NCI-H510A (cell line): ENCODE measurements around the gene CNTROB.
A peak's percentile ranks its signal among the peaks of the same experiment; 100 is the strongest.

ENCODE experiments used
- DNase-seq: peaks from one replicate; lab custom pipeline; 2025; lab: John Stamatoyannopoulos, UW

The CNTROB gene

GRCh38 chr17:7984904-7985303 lies 52.9 kb downstream of the CNTROB start:
- DNase-seq: no peak

- no peak for DNase-seq
Observed at GRCh38 chr17:7987112-7987893, 55.3 kb downstream of the CNTROB start.

- DNase-seq: peak; percentile 43
Observed at GRCh38 chr17:7988750-7989178, 56.8 kb downstream of the CNTROB start.

GRCh38 chr17:7989781-7990655 lies 58.0 kb downstream of the CNTROB start:
- DNase-seq: peak; percentile 70

- DNase-seq: no peak
Observed at GRCh38 chr17:7992516-7992915, 60.5 kb downstream of the CNTROB start.

- DNase-seq: no peak
Observed at GRCh38 chr17:7992924-7993323, 60.9 kb downstream of the CNTROB start.

GRCh38 chr17:7993972-7994589 lies 62.1 kb downstream of the CNTROB start:
- DNase-seq: no peak

- no peak for DNase-seq
Observed at GRCh38 chr17:7995724-7996123, 63.7 kb downstream of the CNTROB start.

GRCh38 chr17:7997186-7997585 lies 65.2 kb downstream of the CNTROB start:
- DNase-seq: no peak
